NCI-H2029 (cell line): ENCODE results near the gene MDM4.
A peak's percentile ranks its signal among the peaks of the same experiment; 100 is the strongest.
"Not testable (repeated sequence)": the region's sequence is repeated elsewhere in the genome, so short reads cannot be mapped to it uniquely, and the experiment has no call there.

Source experiments
- DNase-seq: peaks from one replicate; lab custom pipeline; 2025; lab: John Stamatoyannopoulos, UW

The MDM4 gene

GRCh38 chr1:204517382-204517781 lies 1.2 kb downstream of the MDM4 start:
- not testable (repeated sequence) for DNase-seq

DNA sequence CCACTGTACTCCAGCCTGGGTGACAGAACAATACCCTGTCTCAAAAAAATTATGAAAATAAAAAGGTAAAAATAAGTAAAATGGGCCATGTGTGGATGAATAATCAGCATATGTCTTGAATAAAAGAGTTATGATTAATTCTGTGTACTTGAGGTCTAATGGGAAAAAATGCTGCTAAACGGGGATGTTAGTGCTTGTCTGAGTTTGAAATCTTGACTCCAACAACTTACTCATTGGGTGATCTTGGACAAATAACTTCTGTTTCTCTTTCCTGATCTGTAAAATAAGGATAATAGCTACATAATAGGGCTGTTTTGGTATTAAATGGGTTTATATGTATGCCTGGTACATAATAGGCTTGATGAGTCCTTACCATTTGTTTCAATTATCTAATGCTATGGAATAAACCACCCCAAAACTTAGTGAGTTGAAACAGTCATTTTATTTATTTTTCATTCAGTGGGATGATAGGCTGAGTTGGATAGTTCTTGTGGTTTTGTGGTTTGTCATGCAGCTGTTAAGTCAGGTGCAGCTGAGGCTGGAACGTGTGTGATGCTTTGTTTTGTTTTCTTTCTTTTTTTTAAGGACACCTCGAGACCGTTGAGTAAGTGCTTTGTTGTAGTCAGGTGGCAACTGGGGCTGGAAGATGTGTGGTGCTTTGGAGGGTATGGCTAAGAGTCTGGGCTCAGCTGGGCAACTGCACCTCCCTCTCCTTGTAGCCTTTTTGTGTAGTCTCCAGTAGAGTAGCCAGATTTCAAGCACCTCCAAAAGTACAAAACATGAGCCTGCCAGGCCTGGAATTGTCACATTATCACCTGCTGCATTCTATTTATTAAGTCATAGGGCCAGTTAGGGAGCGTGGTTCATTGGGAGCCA lies 4.9 kb downstream of the MDM4 start:
- DNase-seq: peak; percentile 58

- not testable (repeated sequence) for DNase-seq
These were observed 5.8 kb downstream of the MDM4 start for GRCh38 chr1:204521941-204522521.

- DNase-seq: no peak
These were observed 7.5 kb downstream of the MDM4 start for GRCh38 chr1:204523605-204524215.

DNA sequence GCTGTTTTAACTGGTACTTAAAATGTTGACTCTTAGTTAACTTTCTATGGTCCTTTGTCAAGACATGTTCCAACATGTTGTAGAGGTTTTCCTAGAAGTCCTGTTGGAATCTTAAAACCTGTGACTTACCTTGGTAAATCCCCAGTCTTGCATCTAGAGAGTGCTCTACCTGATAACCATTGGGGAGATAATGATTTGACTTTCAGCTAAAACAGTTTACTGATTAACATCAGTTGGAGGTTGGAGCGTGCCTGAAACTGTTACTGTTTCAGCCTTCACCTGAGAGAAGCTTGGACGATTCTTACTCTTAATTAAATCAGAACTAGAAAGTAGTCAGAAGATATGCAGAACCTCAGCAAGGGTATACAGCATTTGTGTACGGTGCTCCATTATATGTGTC lies 8.8 kb downstream of the MDM4 start:
- DNase-seq: no peak

DNA sequence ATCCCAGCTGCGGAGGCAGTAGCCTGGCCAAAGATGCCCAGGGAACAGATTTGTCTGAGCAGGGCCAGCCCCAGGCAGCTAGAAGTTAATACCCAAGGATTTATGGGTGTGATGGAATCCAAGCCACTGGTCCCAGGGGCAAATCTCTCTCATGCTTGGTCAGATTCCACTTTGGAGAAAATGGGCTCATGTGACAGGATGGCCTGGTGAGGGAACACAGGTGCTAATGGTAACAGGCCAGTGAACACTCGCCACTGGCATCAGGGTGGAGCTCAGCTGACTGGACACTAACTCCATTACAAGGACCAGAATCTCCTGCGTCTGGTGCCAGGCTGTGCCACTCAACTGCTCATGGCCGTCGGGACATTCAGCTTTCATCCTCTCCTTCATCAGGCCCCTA lies 12.0 kb downstream of the MDM4 start:
- DNase-seq: no peak

GRCh38 chr1:204528677-204529076 lies 12.5 kb downstream of the MDM4 start:
- no peak for DNase-seq

- no peak for DNase-seq
These were observed 13.2 kb downstream of the MDM4 start for GRCh38 chr1:204529371-204529895.

- DNase-seq: no peak
These were observed 14.7 kb downstream of the MDM4 start for GRCh38 chr1:204530932-204531331.

DNA sequence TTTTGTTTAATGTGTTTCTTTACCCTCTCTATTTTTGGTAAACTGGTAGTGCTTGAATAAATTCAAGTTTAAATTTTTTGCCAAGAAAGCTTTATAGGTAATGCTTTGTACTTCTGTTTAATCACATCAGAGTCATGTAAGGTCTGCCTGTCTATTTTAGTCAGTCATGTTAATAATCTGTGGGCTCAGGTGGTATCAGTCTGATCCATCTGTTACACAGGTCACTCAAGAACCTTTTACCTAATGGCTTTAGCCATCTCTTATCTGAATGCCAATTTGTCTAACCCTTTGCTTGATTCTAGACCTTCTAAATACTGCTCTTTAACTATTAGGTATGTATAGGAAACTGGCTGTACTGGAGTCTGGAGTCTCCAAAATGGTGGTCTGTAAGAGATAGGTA lies 16.6 kb downstream of the MDM4 start:
- no peak for DNase-seq

- DNase-seq: no peak
These were observed 25.4 kb downstream of the MDM4 start for GRCh38 chr1:204541626-204542025.

- DNase-seq: no peak
These were observed 28.1 kb downstream of the MDM4 start for GRCh38 chr1:204544321-204544720.

DNA sequence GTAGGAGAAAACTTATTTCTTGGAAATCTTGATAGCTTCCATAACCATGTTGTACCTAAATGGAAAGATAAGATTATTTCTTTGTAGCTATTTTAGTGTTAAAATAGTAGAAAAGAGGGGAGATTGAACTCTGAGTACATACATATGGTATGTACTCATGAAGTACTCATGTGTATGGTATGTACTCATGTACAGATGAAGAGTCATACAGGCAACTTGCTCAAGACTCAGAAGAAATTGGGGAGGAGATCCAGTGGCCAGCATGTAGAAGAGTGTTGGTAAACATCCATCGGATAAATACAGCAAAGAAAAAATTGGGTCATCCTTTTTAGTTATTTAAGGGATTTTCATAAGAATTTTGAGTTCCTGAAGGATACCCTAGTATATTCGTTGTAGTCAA lies 29.0 kb downstream of the MDM4 start:
- DNase-seq: no peak

DNA sequence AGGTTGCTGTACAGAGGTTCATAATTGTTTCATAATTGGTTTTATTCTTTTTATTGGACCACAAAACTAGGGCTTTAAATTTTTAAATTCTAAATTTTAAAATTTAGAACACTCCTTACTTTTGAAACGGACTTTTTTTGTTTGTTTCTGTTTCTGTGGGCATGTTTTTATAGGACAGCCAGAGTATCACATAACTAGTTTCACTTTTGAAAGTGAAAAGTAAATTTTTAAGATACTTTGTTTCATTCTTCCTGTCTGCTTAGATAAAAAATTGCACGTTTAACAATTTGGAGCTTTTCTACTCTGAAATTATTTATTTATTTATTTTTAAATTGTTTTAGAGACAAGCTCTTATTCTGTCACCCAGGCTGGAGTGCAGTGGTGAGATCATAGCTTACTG lies 29.7 kb downstream of the MDM4 start:
- no peak for DNase-seq

DNA sequence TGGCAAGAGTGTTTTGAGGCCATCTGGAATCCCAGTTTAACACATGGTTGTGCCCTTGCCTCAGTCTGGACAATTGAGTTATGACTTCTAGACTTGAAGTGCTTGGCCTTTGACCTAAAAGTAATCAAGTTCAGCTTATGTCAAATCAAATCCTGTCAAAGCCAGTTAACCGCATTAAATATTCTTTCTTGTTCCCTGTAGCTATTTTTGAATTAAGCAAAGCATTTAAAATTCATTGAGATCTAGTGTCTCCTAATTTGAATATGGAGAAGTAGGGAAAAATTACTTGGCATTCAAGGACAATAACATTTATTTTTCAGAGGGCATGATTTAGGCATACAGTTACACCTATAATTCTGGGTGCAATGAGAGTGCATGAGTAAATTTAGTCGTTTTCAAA lies 32.1 kb downstream of the MDM4 start:
- no peak for DNase-seq

GRCh38 chr1:204549313-204549712 lies 33.1 kb downstream of the MDM4 start:
- DNase-seq: no peak

GRCh38 chr1:204550926-204551325 lies 34.7 kb downstream of the MDM4 start:
- DNase-seq: no peak

- no peak for DNase-seq
These were observed 40.3 kb downstream of the MDM4 start for GRCh38 chr1:204556458-204557052.

GRCh38 chr1:204558467-204558866 lies 42.3 kb downstream of the MDM4 start:
- DNase-seq: no peak

DNA sequence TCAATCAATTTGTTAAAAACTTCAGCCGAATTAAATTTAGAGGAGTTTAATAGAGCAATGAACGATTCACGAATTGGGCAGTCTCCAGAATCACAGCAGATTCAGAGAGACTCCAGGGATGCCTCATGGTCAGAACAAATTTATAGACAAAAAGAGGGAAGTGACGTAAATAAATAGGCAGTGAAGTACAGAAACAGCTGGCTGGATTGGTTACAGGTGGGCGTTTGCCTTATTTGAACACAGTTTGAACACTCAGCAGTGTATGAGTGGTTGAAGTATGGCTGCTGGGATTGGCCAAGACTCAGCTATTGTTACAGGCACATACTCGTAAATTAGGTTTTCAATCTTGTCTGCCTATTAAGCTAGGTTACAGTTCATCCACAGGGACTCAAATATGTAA lies 43.8 kb downstream of the MDM4 start:
- not testable (repeated sequence) for DNase-seq

DNA sequence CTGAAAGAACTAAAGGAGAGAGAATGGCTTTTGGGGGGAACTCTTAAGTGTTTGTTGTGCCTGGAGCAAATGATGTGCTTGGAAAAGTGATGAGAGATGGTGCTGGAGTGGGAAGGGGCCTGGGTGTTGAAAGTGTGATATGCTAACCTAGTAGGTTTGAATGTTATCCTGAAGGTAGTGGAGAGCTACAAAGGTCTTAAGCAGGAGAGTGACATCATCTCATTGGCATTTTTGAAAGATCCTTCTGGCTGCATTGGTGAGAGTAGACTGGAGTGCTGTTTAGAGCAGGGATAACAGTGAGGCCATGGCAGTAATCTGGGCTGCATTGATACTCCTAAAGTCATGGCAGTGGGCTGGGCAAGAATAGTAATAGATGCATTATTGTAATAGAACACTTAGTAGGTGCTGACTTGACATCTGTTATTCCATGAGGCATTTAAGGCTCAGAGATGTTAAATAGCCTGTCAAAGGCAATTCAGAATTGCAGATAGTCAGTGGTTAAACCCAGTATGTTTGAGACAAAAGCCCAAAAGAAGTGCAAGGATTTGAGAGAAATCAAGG lies 44.5 kb downstream of the MDM4 start:
- DNase-seq: no peak
